HG03521 (cell line): ENCODE measurements around the gene ADCY5.

ENCODE experiments used
- ATAC-seq: cut with Tn5 transposase; IDR thresholded peaks from one replicate; pipeline ENCODE4 v1.9.1; 2021; ENCODE audit warnings: mild to moderate bottlenecking, moderate library complexity; ENCODE audit not compliant: unreplicated experiment

Gene ADCY5

DNA sequence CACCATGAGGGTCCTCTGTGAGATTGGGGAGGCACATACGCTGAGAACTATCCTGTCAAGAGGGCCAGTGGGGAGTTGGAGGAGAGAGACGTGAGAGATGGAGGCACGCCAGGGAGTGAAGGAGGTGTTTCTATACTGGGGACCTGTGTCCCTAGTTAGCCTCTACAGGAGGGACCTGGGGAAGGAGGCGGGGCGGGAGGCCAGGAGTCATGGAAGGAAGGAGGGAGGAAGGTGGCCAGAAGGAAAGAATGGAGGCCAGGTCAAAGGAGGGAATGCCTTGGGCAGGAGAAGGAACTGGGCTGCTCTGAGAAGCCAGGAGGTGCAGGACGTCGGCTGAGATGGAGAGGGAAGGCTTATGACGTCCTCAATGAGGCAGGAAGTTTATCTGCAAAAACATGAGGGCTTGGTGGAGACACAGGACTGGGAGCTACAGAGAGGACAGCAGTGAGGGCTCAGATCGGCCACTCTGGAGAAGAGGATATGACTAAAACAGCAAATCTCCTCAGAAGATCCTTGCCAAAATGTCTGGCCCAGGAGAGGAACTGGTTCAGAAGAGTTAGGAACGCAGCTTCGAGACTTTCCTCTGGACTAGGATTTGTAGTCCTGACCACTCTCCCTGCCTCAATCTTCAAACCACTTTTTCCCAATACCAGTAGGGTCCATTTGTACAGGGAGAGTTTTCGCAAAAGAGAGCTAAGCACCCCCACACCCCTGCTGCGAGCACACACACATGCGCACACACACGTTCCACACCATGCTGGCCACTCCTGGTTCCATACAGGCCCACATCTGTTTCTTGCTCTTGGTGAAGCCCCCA, 59.9 kb downstream of the ADCY5 start:
- ATAC-seq, result no peak

DNA sequence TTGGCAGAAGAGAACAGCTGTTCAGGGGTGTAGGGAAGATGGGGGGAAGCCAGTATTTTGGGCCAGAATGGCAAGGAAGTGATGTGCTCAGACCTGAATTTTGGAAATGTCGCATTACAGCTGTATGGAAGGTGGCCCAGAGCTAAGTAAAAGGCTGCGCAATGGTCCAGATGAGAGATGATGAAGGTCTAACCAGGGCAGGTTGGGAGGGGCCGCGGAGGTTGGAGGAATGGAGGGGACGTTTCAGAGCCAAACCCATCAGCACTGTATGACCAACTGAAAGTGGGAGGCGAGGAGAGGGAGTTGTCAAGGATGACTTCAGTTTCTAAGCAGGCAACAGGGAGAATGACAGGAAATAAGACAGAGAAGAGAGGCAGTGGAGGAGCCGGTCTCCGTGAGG, 60.8 kb downstream of the ADCY5 start:
- no peak for ATAC-seq

- ATAC-seq, result no peak
Measured at GRCh38 chr3:123387532-123387931, 61.4 kb downstream of the ADCY5 start.

DNA sequence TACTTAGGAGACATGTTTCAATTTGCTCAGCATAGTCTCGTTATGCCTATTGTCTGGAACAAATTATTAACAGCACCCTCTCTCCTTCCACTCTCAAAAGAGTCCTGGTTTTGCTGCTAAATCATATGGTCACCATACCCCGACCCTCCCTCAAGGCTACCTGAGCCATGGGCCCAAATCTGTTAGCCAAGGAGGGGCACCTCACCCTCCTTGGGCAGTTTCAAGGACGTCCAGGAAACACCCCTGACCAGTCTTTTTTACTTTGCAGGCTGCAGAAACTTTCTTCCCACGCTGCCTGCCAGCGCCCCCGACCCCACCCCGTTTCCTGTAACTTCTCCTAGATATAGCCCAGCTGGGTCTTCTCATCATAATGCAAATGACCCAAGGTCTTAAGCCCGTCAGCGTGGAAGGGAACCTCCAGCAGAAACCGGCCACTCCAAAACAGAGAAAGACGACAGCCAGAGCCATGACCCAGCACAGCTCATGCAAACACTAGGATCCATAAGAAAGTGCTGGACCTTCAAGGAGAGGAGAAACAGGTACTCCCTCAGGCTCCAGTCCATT, 62.3 kb downstream of the ADCY5 start:
- no peak for ATAC-seq

GRCh38 chr3:123385981-123386380, 62.9 kb downstream of the ADCY5 start:
- ATAC-seq, result no peak

- ATAC-seq, result no peak
Measured at GRCh38 chr3:123385499-123385898, 63.4 kb downstream of the ADCY5 start.

DNA sequence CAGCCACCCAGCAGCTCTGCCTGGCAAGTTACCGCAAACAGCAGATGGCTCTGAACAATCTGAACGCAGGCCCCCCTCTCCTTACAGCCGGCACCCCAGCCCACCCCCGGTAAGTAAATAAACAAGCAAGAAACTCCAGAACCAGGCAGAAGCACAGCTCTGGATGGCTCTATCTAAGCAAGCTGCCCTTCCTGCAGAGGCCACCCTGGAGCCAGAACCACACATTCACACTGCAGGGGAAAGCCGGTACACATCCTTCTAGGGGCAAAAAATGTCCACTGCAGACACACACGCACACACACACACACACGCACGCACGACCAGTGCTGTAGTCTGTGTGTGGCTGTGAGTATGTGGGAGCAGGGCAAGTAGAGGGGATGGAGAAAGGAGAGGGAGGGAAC, 63.9 kb downstream of the ADCY5 start:
- ATAC-seq, result no peak

GRCh38 chr3:123384256-123384655, 64.6 kb downstream of the ADCY5 start:
- no peak for ATAC-seq

GRCh38 chr3:123383091-123384053, 65.5 kb downstream of the ADCY5 start:
- no peak for ATAC-seq

- no peak for ATAC-seq
Measured at GRCh38 chr3:123380261-123380660, 68.6 kb downstream of the ADCY5 start.

DNA sequence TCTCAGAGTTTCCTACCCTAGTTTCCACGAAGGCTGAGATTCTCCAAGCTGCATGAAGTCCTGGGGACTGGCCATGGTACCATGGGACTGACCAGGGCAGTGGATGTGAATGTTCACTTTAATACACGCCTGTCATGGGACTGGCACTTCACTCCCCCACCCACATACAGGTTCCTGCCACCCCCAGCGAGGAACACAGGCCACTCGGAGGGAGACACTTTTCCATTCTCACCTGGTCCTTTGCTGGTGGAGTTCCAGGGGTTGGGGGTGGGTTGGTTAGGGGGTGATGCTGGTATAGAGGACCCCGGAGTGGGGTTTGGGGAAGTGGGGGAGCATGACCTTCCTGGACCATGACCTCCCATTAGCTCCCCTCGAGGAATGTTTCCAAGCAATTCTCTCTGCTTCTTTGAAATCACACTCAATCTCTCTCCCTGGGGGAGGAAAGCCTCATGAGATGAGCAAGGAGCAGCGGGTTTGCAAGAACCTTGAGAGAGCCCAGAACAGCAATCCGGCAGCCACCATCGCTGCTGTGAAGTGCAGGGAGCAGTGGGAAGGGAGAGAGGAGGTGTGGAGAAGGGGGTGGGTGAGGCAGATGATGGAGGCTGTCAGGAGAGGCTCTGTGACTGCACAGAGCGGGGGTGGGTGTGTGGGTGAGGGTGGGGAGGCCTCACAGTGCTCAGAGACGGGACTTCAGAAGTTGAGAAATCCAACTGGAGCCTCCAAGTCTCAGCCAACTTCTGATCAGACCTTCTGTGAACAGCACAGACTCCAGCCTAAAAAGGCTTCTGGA, 69.7 kb downstream of the ADCY5 start:
- no peak for ATAC-seq

DNA sequence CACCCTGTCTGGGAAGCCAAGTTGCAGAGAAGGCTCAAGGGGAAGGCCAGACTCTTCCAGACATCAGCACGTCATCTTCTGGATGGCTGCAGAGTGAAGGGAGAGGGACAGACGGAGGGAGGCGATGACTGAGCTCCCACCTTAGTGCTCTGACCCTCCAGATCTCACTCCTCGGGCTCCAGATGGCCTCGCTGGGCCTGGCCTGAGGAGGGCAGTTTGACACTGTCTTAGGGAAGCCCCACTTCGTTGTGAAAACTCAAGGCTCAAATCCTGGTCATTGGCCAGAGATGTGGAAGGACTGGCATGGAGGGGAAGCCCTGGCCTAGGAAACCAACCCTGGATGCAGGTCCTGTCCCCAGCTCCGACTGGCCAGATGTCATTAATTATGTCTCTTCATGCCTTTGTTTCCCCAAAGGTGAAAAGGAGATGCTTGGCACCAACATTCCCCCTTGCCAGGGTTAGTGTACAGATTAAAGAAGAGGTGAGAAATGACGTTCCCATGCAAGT, 70.4 kb downstream of the ADCY5 start:
- no peak for ATAC-seq

DNA sequence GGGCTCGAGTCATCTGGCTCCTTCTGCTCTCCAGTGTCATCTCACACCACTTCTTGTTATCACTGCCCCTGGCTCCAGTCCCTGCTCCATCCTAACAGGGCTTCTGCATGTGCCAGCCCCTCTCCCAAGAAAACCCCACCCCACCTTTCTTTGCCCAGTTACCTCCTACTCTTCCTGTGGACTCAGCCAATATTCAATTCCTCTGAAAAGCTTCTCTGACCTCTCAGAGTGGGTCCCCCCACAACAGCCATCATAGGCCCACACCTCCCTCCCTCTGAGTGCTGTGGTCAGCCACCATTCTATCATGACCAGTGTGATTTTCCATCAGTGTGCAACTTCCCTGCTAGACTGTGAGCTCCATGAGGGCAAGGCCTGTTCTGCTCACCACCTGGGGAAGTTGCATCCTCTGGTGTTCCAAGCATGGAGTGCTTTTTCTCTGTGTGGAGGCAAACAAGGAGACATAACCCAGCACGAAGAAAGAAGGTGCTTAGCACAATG, 71.6 kb downstream of the ADCY5 start:
- ATAC-seq, result no peak

DNA sequence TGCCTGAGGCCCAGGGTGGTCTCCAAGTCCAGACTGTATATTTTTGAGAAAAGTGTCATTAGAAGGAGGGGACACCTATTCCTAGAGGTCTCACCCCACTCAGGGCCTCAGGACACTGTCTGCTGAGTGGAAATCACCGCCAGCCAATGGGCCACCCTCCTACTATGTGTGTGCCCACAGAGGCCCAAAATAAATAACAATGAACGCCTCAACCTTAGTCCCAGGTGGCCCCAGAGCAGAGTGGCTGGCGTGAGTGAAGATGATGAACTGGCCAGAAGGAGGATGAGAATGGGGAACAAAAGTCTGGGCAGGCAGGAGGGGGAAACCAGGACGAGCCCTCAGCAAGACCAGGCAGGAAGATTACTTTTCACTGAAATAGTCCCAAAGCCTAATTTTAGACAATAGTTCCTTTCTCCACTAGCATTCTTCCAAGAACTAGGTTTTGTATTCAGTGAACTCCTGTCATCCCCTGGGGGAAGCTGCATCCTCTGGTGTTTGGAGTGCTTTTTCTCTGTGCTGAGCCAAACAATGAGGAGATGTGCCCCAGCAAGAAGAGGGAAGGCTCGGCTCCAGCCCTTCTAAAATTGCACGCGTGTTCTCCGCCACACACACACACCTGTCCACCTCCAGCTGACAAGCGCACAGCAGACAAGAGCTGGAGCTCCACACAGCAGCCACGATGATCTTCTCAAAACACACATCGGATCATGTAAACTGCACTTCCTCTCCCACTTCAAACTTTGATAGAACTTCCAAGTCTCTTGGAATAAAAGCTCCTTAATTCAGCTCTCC, 72.2 kb downstream of the ADCY5 start:
- ATAC-seq, result no peak

- no peak for ATAC-seq
Measured at GRCh38 chr3:123375014-123375940, 73.6 kb downstream of the ADCY5 start.

GRCh38 chr3:123374016-123374415, 74.9 kb downstream of the ADCY5 start:
- ATAC-seq, result no peak

DNA sequence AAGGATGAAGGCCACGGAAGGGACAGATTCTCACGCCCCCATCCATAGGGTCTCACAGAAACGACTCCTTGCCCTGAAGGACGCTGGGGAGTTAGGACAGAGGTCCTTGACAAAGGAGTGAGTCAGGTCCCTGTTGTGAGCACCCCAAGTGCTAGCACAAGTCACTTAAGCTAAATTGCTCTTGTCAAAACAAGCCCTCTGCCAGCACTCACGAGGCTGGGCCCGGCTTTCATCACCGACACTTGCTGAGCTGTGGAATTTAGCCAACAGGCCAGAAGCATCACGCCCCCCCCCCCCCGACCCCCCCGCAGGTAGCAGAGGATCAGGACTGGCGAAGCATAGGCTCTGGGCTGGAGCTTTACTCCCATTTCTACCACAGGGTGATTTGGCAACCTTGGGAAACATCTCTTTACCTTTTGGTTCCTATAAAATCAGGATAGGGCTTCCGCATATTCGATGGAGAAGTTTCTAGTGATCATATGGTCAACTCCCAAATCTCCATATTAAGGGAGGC, 75.4 kb downstream of the ADCY5 start:
- no peak for ATAC-seq
